NCI-H2171 (cell line): Measurements from ENCODE around the gene EIF4G3.
"Not testable (repeated sequence)": the region's sequence is repeated elsewhere in the genome, so short reads cannot be mapped to it uniquely, and the experiment has no call there.

Experiments used
- DNase-seq: peaks from one replicate; lab custom pipeline; 2025; lab: John Stamatoyannopoulos, UW

Gene EIF4G3

GRCh38 chr1:21105807-21106206 is 70.9 kb downstream of the EIF4G3 start:
- no peak for DNase-seq

GRCh38 chr1:21104683-21105082 is 72.0 kb downstream of the EIF4G3 start:
- no peak for DNase-seq

GRCh38 chr1:21100481-21100921 is 76.2 kb downstream of the EIF4G3 start:
- DNase-seq: no peak

GRCh38 chr1:21099869-21100131 is 76.9 kb downstream of the EIF4G3 start:
- no peak for DNase-seq

DNA sequence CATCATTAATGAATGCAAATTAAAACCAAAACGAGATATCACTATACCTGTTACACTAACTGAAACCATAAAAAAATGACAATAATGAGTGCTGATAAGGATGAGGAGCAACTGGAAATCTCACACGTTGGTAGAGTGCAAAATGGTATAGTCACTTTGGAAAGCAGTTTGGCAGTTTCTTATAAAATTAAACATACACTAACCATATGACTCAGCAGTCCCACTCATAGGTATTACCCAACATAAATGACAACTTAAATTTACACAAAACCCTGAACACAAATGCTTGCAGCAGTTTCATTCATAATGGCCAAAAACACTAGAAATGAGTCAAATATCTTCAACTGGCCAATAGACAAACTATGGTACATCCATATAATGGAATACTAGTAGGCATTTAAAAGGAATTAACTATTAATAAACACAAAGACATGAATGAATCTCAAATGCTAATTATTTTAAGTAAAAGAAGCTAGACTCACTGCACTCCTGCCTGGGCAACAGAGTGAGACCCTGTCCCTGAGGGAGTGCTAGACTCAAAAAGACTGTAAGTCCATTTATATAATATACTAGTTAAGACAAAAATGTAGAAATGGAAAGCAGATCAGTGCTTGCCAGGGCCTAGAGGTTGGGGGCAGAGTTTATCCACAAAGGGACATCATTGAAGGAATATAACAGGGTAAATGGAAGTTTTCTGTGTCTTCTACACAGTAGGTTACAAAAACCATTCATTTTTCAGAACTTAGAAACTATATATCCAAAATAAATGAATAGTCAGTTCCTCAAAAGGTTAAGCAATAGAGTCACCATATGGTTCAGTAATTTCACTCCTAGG is 77.4 kb downstream of the EIF4G3 start:
- DNase-seq: no peak

DNA sequence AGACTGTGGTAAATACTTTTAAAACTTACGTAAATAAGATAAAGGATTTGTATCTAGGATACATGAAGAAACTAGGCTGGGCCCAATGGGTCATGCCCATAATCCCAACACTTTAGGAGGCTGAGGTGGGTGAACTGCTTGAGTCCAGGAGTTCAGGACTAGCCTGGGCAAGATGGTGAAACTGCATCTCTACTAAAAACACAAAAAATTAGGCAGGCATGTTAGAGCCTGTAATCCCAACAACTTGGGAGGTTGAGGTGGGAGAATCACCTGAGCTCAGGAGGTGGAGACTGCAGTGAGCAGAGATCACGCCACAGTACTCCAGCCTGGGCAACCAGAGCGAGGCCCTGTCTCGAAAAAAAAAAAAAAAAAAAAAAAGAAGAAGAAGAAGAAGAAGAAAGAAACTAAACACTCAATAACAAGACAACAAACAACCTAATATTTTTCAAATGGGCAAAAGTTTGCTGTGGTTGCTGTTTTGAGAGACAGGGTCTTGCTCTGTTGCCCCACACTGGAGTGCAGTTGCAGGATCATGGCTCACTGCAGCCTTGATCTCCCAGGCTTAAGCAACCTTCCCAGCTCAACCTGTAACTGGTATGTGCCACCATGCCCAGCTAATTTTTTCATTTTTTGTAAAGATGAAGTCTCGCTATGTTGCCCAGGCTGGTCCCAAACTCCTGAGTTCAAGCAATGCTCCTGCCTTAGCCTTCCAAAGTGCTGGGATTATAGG is 78.3 kb downstream of the EIF4G3 start:
- no peak for DNase-seq

GRCh38 chr1:21097729-21098128 is 79.0 kb downstream of the EIF4G3 start:
- DNase-seq: no peak

GRCh38 chr1:21095976-21096375 is 80.7 kb downstream of the EIF4G3 start:
- no peak for DNase-seq

GRCh38 chr1:21094282-21094681 is 82.4 kb downstream of the EIF4G3 start:
- not testable (repeated sequence) for DNase-seq

DNA sequence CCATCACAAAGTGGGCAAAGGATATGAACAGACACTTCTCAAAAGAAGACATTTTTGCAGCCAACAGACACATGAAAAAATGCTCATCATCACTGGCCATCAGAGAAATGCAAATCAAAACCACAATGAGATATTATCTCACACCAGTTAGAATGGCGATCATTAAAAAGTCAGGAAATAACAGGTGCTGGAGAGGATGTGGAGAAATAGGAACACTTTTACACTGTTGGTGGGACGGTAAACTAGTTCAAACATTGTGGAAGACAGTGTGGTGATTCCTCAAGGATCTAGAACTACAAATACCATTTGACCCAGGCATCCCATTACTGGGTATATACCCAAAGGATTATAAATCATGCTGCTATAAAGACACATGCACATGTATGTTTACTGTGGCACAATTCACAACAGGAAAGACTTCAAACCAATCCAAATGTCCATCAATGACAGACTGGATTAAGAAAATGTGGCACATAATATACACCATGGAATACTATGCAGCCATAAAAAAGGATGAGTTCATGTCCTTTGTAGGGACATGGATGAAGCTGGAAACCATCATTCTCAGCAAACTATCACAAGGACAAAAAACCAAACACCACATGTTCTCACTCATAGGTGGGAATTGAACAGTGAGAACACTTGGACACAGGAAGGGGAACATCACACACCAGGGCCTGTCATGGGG is 83.3 kb downstream of the EIF4G3 start:
- not testable (repeated sequence) for DNase-seq

- not testable (repeated sequence) for DNase-seq
These were observed 84.2 kb downstream of the EIF4G3 start for GRCh38 chr1:21092545-21092944.

GRCh38 chr1:21091053-21091690 is 85.5 kb downstream of the EIF4G3 start:
- DNase-seq: not testable (repeated sequence)

GRCh38 chr1:21090463-21090862 is 86.2 kb downstream of the EIF4G3 start:
- no peak for DNase-seq

GRCh38 chr1:21089731-21090130 is 87.0 kb downstream of the EIF4G3 start:
- DNase-seq: no peak

DNA sequence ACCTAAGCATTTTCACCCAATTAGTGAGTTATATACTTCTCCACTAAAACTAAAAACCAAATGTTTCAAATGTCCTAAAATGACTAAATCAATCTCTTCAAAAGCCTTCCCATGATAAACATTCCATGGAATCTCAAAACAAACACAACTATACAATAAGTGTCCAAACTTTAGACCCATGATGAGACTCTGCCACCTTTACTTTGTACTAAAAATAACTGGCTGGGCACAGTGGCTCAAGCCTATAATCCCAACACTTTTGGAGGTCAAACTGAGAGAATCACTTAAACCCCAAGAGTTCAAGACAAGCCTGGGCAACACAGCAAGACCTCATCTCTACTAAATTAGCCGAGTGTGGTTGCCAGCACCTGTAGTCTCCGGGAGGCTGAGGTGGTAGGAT is 87.4 kb downstream of the EIF4G3 start:
- DNase-seq: no peak

DNA sequence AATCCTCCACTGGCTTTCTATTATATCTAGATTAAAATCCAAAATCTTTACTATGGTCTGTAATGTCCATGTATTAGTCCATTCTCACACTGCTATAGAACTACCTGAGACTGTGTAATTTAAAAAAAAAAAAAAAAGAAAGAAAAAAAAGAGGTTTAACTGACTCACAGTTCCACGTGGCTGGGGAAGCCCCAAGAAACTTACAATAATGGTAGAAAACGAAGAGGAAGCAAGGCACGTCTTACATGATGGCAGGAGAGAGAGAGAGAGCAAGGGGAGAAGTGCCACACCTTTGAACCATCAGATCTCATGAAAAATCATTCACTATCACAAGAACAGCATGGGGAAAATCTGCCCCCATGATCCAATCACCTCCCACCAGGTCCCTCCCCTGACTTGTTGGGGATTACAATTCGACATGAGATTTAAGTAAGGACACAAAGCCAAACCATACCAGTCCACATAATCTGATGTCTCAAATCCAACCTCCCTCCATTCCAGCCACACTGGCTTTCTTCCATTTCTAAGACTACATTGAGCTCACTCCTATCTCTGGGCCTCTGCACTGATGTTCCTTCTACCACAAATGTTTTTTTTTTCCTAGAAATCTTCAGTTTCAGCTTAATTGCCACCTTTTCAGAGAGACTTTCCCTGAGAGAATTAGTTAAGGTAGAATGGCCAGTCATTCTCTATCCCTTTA is 92.4 kb downstream of the EIF4G3 start:
- no peak for DNase-seq

- no peak for DNase-seq
These were observed 94.6 kb downstream of the EIF4G3 start for GRCh38 chr1:21082073-21082472.

DNA sequence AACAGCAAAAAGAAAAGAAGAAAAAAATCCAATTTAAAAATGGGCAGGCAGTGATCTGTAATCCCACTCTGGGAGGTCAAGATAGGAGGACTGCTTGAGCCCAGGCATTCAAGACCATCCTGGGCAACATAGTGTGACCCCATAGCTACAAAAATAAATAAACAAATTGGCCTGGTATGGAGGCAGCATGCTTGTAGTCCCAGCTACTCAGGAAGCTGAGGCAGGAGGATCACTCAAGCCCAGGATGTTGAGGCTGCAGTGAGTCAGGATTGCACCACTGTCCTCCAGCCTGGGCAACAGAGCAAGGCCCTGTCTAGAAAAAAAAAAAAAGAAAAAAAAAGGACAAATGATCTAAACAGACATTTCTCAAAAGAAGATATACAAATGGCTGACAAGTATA is 99.6 kb downstream of the EIF4G3 start:
- DNase-seq: no peak

GRCh38 chr1:21072721-21073120 is 104.0 kb downstream of the EIF4G3 start:
- DNase-seq: no peak

DNA sequence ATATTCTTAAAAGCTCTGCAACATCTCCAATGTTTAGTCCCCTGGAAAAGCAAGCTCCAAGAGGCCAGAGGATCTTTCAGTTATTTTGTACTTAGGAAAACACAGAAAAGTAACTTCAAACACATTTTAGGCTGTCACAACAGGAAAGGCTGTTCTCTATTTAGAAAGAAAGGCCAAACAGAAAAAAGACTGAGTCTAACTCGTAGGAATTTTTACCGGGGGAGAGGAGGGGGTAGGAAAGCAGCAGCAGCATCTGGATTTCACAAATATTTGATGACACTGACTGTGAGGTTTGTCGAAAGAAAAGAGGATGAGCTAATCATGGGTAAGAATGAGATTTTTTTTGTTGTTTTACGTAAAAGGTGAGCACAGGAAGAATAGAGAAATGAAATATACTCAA is 107.1 kb downstream of the EIF4G3 start:
- no peak for DNase-seq

- DNase-seq: no peak
These were observed 107.8 kb downstream of the EIF4G3 start for GRCh38 chr1:21068937-21069336.
